CD14-positive monocyte (primary cell): Measurements from ENCODE around the gene NHERF2. TPM values are rescaled to one million over a fixed set of nuclear protein-coding genes. Genes with fewer than 3 reads are reported as not detected.
A peak's percentile ranks its signal among the peaks of the same experiment; 100 is the strongest.

Experiments used
- DNase-seq, 3 donors: peaks; one replicate each; pipeline ENCODE4 v3.0.0-alpha.2; 2011 to 2022
- H2AFZ ChIP-seq: 2 replicates; pipeline ENCODE4 v1.6.0; 2012; ENCODE audit warnings: mild to moderate bottlenecking, low read depth, low read length, inconsistent platforms; ENCODE audit not compliant: insufficient read depth, poor library complexity, severe bottlenecking
- H3K27ac ChIP-seq, 2 donors: 1 replicate in 1 of 2; 2 replicates in 1 of 2; pipeline ENCODE4 v1.5.1; 2012 to 2013; ENCODE audit warnings: low read length in 2 of 2, control low read depth in 1 of 2, inconsistent platforms in 1 of 2, low read depth in 1 of 2, mild to moderate bottlenecking in 1 of 2
- H3K27me3 ChIP-seq, 2 donors: one replicate each; pipeline versions ENCODE4 v1.6.0 to v1.6.1; 2011 to 2013; ENCODE audit warnings: low read length in 2 of 2; ENCODE audit not compliant: control insufficient read depth in 2 of 2, insufficient read depth in 2 of 2
- H3K36me3 ChIP-seq, 2 donors: replicated peaks in 1 of 2; 1 replicate in 1 of 2; 2 replicates in 1 of 2; pipeline versions ENCODE4 v1.5.1 to v1.6.1; 2012 to 2013; ENCODE audit warnings: low read length in 2 of 2, control low read depth in 1 of 2, inconsistent platforms in 1 of 2, mild to moderate bottlenecking in 1 of 2; ENCODE audit not compliant: insufficient read depth in 2 of 2, control insufficient read depth in 1 of 2
- H3K4me1 ChIP-seq, 2 donors: 1 replicate in 1 of 2; 2 replicates in 1 of 2; pipeline versions ENCODE4 v1.5.1 to v1.6.1; 2012 to 2013; ENCODE audit warnings: low read length in 2 of 2, control low read depth in 1 of 2, inconsistent platforms in 1 of 2, mild to moderate bottlenecking in 1 of 2, moderate library complexity in 1 of 2; ENCODE audit not compliant: insufficient read depth in 2 of 2, control insufficient read depth in 1 of 2
- H3K4me2 ChIP-seq: replicated peaks from 2 replicates; pipeline ENCODE3; 2012; ENCODE audit warnings: low read length, moderate library complexity, mild to moderate bottlenecking; ENCODE audit not compliant: poor library complexity, severe bottlenecking; ENCODE audit errors: extremely low read depth
- H3K4me3 ChIP-seq, 3 experiments: fragments of 200-600 bp in 1 of 3; sonication (generic) in 1 of 3; replicated peaks in 1 of 3; 1 replicate in 2 of 3; 2 replicates in 1 of 3; pipeline ENCODE4 v1.5.1; 2011 to 2013; ENCODE audit warnings: low read length in 3 of 3, mild to moderate bottlenecking in 3 of 3, control low read depth in 2 of 3, low read depth in 2 of 3, inconsistent platforms in 1 of 3, moderate library complexity in 1 of 3
- H3K79me2 ChIP-seq: 2 replicates; pipeline ENCODE4 v1.6.0; 2012; ENCODE audit warnings: mild to moderate bottlenecking, control low read depth, inconsistent platforms, low read length, moderate library complexity; ENCODE audit not compliant: insufficient read depth
- H3K9ac ChIP-seq: 2 replicates; pipeline ENCODE4 v1.6.0; 2017; ENCODE audit warnings: low read length, mild to moderate bottlenecking; ENCODE audit not compliant: insufficient read depth, poor library complexity, severe bottlenecking
- H3K9me3 ChIP-seq, 2 donors: replicated peaks in 1 of 2; 1 replicate in 1 of 2; 2 replicates in 1 of 2; pipeline versions ENCODE4 v1.5.1 to v1.6.1; 2012 to 2013; ENCODE audit warnings: low read length in 2 of 2, control low read depth in 1 of 2; ENCODE audit not compliant: control insufficient read depth in 1 of 2, insufficient read depth in 1 of 2
- H4K20me1 ChIP-seq: 2 replicates; pipeline ENCODE4 v1.6.0; 2012; ENCODE audit warnings: mild to moderate bottlenecking, low read length, control low read depth, moderate library complexity; ENCODE audit not compliant: insufficient read depth
- H3K27ac Mint-ChIP-seq, 7 donors: one replicate each; pipeline ENCODE4 v1.8.0; 2020; ENCODE audit warnings: mild to moderate bottlenecking in 7 of 7, mixed read lengths in 7 of 7, moderate library complexity in 6 of 7, inconsistent platforms in 2 of 7
- H3K27me3 Mint-ChIP-seq, 3 donors: one replicate each; pipeline ENCODE4 v1.8.0; 2021 to 2022; ENCODE audit warnings: low read depth in 3 of 3, mild to moderate bottlenecking in 3 of 3, mixed read lengths in 3 of 3, moderate library complexity in 3 of 3, inconsistent platforms in 1 of 3
- H3K36me3 Mint-ChIP-seq, 2 donors: one replicate each; pipeline ENCODE4 v1.8.0; 2020; ENCODE audit warnings: mixed read lengths in 2 of 2, inconsistent platforms in 1 of 2, mild to moderate bottlenecking in 1 of 2
- H3K4me1 Mint-ChIP-seq: one replicate; pipeline ENCODE4 v1.8.0; 2020; ENCODE audit warnings: mild to moderate bottlenecking, mixed read lengths
- H3K4me3 Mint-ChIP-seq, 2 donors: one replicate each; pipeline ENCODE4 v1.8.0; 2020; ENCODE audit warnings: mild to moderate bottlenecking in 2 of 2, mixed read lengths in 2 of 2, moderate library complexity in 1 of 2
- H3K9me3 Mint-ChIP-seq, 7 donors: one replicate each; pipeline ENCODE4 v1.8.0; 2020 to 2022; ENCODE audit warnings: mixed read lengths in 7 of 7, mild to moderate bottlenecking in 6 of 7, moderate library complexity in 6 of 7, inconsistent platforms in 2 of 7
- WGBS: methylation state at CpG from one replicate; pipeline ENCODE4 v1.1.5; 2013; ENCODE audit warnings: missing lambda C conversion rate; ENCODE audit not compliant: insufficient coverage; 5-methylcytosine and 5-hydroxymethylcytosine counted together
- intact Hi-C, 2 donors: fragments of 100-400 bp; cut with micrococcal nuclease; formaldehyde crosslinking; loops; one replicate each; pipeline versions ENCODE4 v1.15.0 to v1.15.1; 2023
- polyA plus RNA-seq, 3 donors: library from polyadenylated mRNA; depleted of rRNA in 1 of 3; unstranded in 2 of 3; stranded (reverse) in 1 of 3; fragments of 300-500 nt in 2 of 3; fragments of >200 nt in 1 of 3; fragmentation: Illumina TruSeq in 2 of 3; gene quantifications; 1 replicate in 2 of 3; 2 replicates in 1 of 3; pipeline ENCODE4 v1.2.3, GENCODE V29; 2012 to 2021
- TF ChIP-seq, protein P1 (sequence below): fragments of 200-600 bp; IDR thresholded peaks from one replicate; pipeline ENCODE4 v1.8.0; 2022; ENCODE audit warnings: antibody characterized with exemption, mild to moderate bottlenecking

NHERF2 gene
- polyA plus RNA-seq, 3 donors: 0.66 to 8.2 (median 0.78) TPM

DNA sequence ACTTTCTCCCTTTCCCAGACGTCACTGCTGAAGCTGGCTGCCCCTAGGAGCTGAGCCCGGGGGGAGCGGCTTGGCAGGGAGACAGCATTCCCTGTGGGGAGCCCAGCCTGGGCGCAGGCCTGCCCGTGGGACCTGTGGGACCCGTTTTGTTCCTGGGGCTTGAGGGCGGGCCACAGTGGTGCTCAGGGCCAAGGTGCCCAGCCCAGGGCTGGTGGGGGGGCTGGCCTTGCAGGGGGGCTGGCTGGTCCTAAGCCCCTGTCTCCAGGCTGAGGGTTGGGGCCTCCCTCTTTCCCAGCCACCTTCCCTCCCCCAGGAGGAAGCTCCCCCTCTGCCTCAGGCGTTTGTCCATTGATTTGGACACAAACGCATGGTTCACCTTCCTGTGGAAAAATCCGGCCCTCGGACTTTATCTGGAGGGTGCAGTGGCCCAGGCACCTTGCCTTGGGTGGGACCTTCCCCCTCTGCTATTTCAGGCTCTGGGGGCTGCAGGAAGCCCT, 4.4 kb downstream of the NHERF2 start:
- intact Hi-C loops: no loop called here
- H3K9me3 Mint-ChIP-seq: peaks cover 0 to 4% (median 2%) of the 10 kb centered on the region in 7 donors
- H3K4me1 Mint-ChIP-seq: peaks cover 17% of the 10 kb centered on the region
- Histone ChIP-seq H3K9ac (no peak overlapping the region), H3K27ac (no peak overlapping the region), H3K36me3 (no peaks in the 10 kb centered on the region), H3K4me3 (no peak overlapping the region), H3K9me3 (peaks cover 0 to 9% of the 10 kb centered on the region in 2 donors), H3K4me1 (peaks cover 20 to 27% of the 10 kb centered on the region in 2 donors), H3K27me3 (peaks cover 10 to 28% of the 10 kb centered on the region in 2 donors), H2AFZ (no peak overlapping the region), H4K20me1 (no peaks in the 10 kb centered on the region), H3K4me2 (no peak overlapping the region), H3K79me2 (no peaks in the 10 kb centered on the region)
- peaks cover 0 to 3% of the 10 kb centered on the region in 2 donors for H3K36me3 Mint-ChIP-seq
- DNase-seq: no peak
- H3K27ac Mint-ChIP-seq: no peak overlapping the region
- H3K4me3 Mint-ChIP-seq: no peak overlapping the region
- peaks cover 20 to 56% (median 32%) of the 10 kb centered on the region in 3 donors for H3K27me3 Mint-ChIP-seq
- WGBS: 71% methylated on average over 9 of the region's 11 CpGs
- TF ChIP-seq, protein P1, sequence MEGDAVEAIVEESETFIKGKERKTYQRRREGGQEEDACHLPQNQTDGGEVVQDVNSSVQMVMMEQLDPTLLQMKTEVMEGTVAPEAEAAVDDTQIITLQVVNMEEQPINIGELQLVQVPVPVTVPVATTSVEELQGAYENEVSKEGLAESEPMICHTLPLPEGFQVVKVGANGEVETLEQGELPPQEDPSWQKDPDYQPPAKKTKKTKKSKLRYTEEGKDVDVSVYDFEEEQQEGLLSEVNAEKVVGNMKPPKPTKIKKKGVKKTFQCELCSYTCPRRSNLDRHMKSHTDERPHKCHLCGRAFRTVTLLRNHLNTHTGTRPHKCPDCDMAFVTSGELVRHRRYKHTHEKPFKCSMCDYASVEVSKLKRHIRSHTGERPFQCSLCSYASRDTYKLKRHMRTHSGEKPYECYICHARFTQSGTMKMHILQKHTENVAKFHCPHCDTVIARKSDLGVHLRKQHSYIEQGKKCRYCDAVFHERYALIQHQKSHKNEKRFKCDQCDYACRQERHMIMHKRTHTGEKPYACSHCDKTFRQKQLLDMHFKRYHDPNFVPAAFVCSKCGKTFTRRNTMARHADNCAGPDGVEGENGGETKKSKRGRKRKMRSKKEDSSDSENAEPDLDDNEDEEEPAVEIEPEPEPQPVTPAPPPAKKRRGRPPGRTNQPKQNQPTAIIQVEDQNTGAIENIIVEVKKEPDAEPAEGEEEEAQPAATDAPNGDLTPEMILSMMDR: no peak

DNA sequence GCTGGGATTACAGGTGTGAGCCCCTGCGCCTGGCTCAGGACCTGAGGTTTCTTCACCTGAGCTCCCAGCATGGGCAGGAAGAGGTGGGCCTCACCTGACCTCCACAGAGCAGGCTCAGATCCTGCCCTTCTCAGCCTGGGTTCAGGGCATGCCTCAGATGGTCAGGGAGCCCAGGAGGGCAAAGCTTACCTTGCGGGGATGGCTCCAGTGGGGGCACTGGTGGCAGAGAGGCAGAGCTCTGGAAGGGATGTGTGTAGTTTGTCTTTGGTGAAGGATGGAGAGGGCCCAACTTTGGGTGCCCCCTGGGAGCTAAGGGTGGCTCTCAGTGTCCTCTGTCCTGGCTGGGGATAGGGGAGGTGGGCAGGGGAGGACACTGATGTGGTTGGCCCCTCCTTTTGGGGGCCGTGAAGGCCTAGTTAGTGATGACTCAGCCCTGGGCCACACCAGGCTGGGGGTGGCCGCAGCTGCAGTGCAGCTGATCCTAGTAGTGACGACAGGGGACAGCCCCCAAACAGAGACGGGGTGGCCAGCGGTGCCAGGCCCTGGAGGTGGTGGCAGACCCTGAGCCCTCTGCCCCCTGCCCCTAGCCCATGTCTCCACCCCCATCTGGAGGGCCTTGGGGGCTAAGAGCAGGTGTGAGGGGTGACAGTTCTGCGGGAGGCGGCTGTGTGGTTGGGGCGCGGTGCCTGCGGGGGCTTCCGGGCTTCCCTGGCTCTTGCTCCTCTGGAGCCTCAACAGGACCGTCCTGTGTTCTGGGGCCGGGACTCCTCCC, 5.8 kb downstream of the NHERF2 start:
- H3K4me3 Mint-ChIP-seq: peak overlapping the region in 1 of 2 donors; percentile 37

More for the DNA sequence above, 5.8 kb downstream of the NHERF2 start:
- Histone ChIP-seq H3K4me3 (peak overlapping the region in 2 of 3 experiments; percentile 35 to 66), H2AFZ (peak overlapping the region; percentile 76), H3K9ac (peak overlapping the region; percentile 45), H3K79me2 (no peaks in the 10 kb centered on the region), H3K36me3 (no peaks in the 10 kb centered on the region), H3K4me2 (peak overlapping the region; percentile 58), H3K27ac (no peak overlapping the region), H4K20me1 (no peaks in the 10 kb centered on the region), H3K4me1 (peaks cover 16 to 18% of the 10 kb centered on the region in 2 donors), H3K9me3 (peaks cover 0 to 8% of the 10 kb centered on the region in 2 donors), H3K27me3 (peaks cover 3 to 21% of the 10 kb centered on the region in 2 donors)
- TF ChIP-seq, protein P1: no peak
- Mint-ChIP-seq H3K36me3 (peaks cover 0 to 2% of the 10 kb centered on the region in 2 donors), H3K9me3 (peaks cover 0 to 3% (median 2%) of the 10 kb centered on the region in 7 donors), H3K27ac (peak overlapping the region in 3 of 7 donors; percentile 42 to 80 (median 61)), H3K27me3 (peaks cover 16 to 47% (median 27%) of the 10 kb centered on the region in 3 donors), H3K4me1 (peaks cover 16% of the 10 kb centered on the region)
- peak in 1 of 3 donors; percentile 44 for DNase-seq
- 53% methylated on average over 12 of the region's 15 CpGs for WGBS
- intact Hi-C loops: no loop called here
